GM18861 (cell line): ENCODE data around the gene MFRP.

Experiments
- ATAC-seq: cut with Tn5 transposase; IDR thresholded peaks from one replicate; pipeline ENCODE4 v1.9.1; 2021; ENCODE audit not compliant: unreplicated experiment

MFRP gene

DNA sequence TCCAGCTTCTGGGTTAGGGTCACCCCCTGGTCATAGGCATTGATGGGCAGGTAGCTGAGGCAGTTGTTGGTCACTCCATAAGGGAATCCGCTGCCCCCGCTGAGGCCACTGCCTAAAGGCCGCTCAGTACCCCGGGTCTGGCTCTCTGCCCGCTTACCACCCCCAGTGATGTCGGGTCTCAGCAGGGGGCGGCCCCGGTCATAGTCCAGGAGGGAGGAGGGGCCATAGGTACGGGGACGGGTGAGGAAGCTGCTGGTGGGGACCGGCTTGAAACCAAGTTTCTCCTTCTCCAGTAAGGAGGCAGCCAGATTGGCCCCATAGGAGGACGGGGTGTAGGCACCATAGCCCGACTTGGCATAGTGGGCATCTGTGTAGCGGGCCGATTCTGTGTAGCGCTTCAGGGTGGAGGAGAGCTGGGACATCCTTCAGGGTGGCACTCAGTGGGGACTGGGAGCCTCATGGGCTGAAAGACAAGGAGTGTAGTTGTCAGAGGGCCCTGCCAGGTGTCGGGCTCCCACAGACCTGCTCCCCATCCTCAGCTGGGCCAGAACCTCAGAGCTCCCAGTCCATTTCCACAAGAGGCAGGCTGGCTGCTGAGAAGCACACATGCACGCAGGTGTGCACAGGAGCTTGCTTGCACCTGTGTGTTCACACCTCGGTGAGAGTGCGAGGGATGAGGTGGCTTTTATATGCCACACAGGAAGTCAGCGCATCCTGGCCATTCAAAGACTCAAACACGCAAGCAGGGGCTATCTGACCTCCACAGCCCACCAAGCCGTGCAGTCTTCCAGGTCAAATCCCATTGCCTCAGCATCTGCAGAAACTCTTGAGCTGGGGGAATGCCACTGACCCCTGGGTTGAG lies 26.8 kb upstream of the MFRP start:
- ATAC-seq, result no peak

- no peak for ATAC-seq
Observed at GRCh38 chr11:119372260-119373058, 26.0 kb upstream of the MFRP start.

- no peak for ATAC-seq
Observed at GRCh38 chr11:119371778-119372182, 25.3 kb upstream of the MFRP start.

DNA sequence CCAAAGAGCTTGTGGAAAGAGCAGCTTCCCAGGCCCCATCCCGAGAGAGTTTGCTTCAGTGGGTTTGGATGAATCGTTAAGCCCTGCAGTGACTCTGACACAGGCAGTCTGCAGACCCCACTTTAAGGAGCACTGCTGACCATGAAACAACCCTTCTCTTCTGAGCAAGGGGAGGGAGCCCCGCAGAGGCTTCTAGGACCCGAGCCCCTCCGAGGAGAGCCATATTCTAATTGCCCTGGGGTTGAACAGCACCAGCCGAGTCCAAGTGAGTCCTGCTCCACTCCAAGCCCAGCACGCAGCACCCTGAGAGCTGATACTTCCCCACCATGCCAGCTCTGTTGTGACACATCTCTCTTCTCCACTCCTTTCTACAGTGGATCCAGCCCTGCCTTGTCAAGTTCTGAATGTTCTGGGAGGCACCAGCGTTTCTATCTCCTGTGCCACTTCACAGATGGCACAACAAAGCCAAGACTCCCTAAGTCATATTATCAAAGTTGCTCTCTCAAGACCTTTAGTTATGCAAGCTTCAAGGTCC lies 24.6 kb upstream of the MFRP start:
- no peak for ATAC-seq

DNA sequence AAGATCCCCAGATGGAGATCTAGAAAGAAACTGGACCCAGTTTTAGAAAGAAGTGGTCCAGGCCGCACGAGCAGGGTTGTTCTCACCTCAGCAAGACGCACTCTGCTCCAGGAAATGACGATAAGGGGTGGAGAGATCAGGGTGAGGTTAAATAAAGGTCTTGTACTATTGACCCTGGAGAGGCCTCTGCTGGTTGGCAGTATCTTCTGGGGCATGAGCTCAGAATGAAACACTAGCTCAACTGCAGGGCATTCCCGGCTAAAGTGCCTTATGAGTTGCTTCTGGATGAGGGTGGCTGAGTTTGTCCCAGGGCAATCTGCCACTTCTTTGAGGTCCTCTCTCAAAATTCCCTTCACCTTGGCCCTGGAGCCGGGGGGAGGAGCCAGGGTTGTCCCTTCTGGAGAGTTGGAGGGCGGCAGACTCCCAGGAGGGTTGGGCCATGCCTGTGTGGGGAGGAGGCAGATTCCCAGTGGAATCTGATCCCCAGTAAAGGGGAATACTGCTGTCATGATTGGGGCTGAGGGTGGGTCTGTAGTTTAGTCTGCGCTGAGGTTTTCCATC lies 24.1 kb upstream of the MFRP start:
- ATAC-seq, result no peak

DNA sequence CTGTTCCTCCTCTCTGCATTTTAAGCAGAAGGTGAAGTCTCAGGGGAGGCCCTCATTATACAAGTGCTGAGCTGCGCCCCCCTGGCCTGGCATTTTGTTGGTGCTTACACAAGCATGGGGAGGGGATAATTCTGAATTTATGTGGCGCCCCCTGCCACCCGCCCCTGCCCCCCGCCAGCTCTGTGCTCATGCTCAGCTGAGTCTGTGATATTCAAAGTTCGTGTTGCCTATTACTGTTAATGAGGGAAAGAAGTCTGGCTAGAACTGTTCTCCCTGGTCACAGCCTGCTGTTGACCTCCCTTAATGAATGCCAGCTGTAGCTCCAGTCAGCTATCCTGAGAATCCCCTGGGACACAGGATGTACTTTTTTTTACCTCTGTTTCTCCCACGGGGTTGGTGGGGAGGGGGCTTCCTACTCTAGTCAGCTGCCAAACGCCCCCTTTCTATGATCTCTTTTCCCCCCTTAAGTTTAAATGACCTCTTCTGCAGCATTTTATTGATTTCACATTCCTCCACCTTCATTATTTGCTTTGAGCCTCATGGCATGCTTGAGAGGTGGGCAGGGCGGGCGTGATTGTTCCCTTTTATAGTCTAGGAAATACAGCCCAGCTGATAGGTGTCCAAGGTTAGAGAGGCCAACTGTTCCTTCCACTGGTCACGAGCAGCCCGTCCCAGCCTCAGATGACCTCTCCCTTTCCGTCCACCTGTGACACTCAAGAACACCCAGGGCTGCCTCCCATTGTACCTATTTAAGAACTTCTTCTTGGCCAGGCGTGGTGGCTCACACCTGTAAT lies 22.8 kb upstream of the MFRP start:
- no peak for ATAC-seq

DNA sequence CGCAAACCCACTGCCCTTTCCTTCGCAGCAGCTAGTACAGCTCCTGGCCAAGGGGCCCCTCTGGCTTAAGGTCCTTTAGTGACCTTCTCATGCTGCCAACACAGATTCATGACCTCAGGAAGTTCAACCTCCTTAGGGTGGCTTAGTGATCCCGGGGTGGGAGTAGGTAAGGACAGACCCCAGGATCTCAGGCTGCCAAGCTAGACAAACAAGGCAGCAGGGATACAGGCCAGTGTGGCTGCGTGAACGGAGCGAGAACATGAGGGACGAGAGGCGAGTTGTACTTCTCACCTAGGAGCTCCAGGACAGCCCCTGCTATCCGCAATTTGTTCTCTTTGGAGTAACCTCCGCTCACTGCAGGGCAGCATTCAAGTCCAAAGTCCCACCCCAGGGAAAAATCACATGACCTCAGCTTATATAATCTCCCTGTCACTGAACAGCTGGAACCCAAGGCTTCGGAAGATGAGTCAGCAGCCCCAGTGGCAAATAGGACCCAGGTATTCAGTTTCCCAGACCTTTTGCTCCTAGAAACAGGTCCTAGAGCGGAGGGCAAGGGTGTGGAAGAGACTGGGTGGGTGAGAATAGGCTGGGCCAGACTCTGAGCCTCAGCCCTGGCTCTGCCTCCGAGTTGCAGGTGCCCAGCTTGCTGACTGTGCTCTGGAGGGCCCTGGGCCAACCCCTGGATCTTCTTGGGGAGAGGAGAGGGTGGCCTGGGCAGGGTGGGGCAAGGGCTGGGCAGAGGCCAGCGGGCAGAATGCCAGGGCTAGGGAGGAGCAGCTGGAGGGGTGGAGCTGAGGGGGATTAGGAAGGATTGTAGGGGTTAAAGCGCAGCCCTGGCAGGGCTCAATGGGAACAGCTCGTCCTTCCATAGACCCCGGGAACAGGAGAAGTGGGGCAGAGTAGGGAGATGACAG lies 21.9 kb upstream of the MFRP start:
- no peak for ATAC-seq

DNA sequence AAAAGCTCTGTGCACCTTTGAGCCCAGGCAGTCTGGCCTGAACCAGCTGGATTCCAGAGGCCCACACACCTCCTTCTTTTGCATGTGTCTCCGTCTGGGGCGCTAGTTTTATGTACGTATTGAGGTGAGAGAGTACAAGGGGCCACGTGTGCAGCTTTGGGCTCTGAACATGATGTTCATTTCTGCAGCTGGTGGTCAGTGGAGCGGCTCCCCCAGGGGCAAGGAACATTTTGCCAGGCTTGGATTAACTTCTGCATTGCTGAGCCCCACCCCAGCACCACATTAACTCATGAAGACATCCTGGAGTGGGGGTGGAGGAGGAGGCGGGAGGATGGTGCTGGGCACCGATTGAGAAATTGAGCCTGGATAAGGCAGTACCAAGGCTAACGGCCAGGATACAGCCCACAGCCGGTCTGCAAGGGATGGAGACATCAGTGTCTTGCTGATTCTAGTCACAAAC lies 21.2 kb upstream of the MFRP start:
- no peak for ATAC-seq

DNA sequence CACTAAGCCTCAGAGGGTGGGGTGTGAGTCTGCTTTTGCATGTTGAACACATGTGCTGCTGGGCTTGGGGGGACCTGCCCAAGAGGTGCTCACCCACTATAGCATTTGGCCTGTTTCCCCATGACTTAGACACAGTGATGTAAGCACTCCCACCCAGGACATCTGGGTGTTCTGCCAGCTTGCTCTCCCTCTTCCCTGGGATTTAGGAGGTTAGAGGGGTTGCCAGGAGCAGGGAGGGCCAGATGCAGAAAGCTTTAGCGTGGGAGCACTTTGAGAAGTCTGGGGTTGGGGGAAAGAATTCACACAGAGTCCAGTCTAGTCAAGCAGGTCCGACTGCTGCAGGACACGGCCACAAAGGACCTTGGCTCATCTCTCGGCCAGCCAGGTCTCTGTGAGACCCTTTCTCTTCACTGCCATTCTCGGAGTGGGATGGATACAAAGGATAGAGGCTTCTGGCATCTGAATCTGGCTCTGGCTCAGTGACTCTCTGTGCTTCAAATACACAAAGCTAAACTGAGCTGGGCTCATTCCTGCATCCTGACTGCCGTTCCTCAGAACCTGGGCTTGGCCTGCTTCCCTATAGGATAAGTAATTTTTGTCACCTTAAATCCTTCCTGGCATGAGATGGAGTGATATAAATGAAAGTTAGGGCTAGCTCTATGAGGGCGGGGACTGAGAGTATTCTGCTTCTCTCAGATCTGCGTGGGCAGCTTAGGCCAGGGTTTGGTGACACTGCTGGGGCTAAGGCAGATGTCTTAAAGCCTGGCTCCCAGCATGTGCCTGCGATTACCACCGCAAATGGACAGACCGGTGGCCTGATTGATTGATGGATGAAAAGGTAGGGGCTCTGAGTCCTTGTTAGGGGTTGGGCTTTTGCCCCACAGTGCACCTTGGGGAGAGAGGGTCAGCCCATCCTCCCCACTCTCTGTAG lies 20.4 kb upstream of the MFRP start:
- ATAC-seq, result no peak

DNA sequence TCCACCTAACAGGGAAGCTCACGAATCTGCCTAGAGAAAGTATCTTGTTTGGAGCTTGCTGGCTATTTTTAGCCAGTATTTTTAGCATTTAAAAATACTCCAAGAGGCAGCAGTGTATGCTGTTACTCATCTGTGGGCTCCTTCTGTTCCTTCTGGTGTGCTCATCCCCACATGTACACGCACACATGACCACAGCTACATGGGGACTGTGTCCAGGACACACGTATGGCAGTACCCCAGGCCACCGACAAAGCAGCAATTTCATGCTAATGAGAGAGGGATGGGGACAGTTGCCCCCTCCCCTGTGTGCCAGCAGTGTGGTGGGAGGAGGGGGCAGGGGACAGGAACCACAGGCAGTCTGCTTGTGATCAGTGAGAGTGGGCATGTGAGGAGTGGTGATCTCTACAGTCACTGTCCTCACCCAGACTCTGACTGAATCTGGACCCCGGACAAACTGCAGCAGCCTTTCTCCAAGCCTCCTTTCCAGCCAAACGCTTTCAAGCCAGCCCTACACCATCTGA lies 18.6 kb upstream of the MFRP start:
- no peak for ATAC-seq

GRCh38 chr11:119363851-119364590 lies 17.5 kb upstream of the MFRP start:
- ATAC-seq, result no peak

DNA sequence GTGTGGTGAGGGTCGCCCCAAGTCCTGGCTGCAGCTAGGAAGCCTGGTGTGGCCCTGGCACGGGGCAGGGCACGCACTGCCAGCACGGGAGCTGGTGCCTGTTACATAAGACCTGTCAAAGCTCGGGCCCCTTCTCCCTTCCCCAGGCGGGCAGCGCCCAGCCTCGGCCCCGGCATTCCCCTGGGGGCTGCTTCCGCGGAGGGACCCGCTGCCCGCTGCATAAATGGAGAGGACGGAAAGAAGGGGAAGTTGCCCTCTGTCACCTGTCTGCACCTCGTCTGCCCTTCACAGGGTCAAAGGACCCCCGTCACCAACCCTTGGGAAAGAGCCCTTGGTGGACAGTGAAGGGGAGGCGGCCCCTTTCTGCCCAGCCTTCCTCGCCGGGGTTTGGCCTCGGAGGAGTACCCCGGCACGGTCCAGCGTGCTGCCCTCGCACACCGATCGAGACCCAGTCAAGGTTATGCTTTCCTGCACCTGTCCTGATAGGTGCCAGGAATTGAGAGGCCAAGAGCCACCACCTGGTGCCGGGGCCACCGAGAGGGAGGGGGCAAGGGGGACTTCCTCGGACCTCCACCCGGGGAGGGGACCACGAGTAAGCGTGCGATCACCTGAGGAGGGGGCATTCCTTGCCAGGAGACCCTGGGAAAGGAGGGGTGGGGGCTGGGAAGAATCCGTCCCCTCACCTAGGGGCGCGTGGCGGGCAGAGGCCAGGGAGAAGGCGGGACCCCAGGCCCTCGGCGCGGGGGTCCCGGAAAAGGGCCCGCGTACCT lies 16.8 kb upstream of the MFRP start:
- no peak for ATAC-seq

GRCh38 chr11:119362741-119363080 lies 16.2 kb upstream of the MFRP start:
- ATAC-seq, result no peak

DNA sequence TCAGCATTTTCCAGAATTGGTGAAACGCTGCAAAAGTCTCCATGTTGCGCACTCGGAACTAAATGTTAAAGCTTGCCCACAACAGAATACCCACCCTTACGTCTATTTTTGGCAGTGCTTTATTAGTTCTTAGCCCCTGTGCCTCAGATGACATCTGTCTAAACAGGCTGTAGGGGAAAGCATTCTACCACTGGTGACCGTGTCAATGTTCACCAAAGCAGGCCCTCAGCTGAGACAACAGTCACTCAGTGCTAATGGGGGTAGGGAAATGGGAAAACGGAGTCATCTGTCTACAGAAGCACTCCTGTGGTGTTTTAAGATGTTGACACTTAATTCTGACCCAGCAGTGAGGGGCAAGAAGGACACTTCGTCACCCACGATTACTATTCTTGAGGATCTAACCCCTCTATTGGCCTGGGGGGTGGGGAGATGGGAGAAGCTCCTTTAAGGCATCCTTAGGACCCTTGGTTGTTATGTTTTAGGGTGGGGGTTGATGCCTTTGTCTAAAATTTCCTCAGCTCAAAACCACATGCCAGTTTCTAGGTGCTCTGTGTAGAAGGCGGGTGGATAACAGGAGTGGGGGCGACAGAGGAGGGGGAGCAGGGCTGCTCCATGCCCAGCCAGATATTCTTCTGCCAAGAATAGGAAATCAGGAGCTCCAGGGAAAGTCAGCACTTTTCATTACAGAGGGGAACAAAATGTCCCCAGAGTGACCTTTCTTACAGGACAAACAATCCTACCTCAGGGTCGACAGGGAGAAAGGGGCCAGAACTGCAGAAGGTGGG lies 15.6 kb upstream of the MFRP start:
- no peak for ATAC-seq

GRCh38 chr11:119361056-119361787 lies 14.7 kb upstream of the MFRP start:
- no peak for ATAC-seq
